HG03520 (cell line): ENCODE data around the gene RBPMS2.

Source experiments
- ATAC-seq: cut with Tn5 transposase; IDR thresholded peaks from one replicate; pipeline ENCODE4 v1.9.1; 2021; ENCODE audit warnings: mild to moderate bottlenecking, moderate library complexity; ENCODE audit not compliant: unreplicated experiment

Gene RBPMS2

DNA sequence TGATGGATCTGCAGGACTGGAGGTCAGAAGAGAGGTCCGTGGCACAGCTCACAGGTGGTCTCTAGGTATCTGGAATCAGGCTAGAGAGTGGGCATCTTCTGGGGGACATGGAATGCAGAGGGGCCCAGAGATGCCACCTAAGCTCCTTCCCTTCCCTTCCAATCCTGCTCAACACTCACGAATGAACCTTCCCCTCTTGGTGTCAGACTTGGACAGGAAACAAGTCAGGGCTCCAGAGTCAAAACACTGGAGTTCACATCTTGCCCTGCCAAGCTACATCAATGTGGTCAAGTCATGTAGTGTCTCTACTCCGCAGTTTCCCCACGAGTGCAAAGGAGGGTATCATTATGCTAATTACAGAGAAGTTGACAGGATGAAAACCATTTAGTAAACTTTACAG, 16.0 kb upstream of the RBPMS2 start:
- ATAC-seq, result no peak

GRCh38 chr15:64783796-64784195, 8.4 kb upstream of the RBPMS2 start:
- no peak for ATAC-seq

- no peak for ATAC-seq
Measured at GRCh38 chr15:64782751-64783150, 7.4 kb upstream of the RBPMS2 start.

- no peak for ATAC-seq
Measured at GRCh38 chr15:64781299-64781698, 5.9 kb upstream of the RBPMS2 start.

DNA sequence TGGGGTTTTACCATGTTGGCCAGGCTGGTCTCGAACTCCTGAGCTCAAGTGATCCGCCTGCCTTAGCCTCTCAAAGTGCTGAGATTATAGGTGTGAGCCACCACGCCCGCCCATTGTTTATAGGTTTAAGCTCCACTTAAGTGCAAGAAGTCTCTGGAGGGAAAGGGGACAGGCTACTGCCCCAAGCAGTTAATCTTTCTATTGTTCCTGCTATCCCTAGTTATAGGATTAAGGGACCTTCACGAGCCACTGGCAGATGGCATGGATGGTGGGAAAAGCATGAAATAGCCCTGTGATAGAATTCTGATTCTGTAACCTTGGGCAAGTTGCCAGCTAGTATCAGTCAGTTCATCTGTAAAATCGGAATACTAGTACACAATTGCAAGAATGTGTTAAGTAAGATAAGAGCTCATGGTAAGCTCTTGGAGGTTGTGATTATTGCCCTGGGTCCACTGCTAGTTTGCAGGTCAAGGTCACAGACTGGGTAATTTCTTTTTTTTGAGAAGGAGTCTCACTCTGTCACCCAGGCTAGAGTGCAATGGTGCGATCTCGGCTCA, 5.3 kb upstream of the RBPMS2 start:
- no peak for ATAC-seq

- ATAC-seq, result no peak
Measured at GRCh38 chr15:64779630-64780029, 4.2 kb upstream of the RBPMS2 start.

GRCh38 chr15:64779024-64779423, 3.6 kb upstream of the RBPMS2 start:
- ATAC-seq, result no peak

DNA sequence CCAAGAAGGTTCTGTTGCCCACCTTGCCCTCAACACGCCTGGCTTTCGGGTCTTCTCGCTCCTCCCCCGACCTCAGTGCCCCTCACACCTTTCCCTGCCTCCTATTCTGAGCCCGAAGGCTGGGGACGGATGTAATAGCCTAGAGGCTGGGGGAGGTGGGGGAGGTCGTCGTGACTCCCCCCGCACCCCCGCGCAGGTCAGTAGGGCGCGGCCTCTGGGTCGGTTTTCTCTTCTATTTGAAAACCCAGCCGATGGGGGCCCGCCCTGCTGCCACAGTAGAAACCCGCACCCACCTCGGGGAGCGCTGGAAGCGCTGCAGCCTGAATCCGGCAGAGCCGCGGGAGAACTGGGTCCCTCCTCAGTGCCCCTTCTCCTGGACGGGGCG, 1.0 kb upstream of the RBPMS2 start:
- ATAC-seq, result no peak

GRCh38 chr15:64774629-64775493, 528 bp downstream of the RBPMS2 start:
- ATAC-seq, result no peak

GRCh38 chr15:64774037-64774628, 1.3 kb downstream of the RBPMS2 start:
- ATAC-seq, result no peak

GRCh38 chr15:64773606-64774005, 1.8 kb downstream of the RBPMS2 start:
- ATAC-seq, result no peak

- no peak for ATAC-seq
Measured at GRCh38 chr15:64772964-64773363, 2.4 kb downstream of the RBPMS2 start.

DNA sequence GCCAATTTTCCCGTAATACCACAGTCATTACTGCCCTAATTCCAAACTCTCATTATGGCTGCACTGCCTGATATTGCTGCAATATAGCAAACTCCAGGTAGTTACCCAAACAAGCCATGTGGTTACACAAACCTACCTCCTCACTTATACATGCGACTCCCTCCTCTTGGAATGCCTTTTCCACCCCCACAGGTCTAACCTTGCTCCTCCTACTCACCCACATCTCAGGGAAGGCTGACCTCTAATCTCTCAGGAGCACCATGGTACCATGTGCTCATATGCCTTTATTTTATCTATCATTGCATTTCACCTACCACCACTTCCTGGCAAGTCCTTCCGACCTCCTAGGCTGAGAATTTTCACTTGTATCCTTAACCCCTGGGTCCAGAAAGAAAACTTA, 2.9 kb downstream of the RBPMS2 start:
- ATAC-seq, result no peak

DNA sequence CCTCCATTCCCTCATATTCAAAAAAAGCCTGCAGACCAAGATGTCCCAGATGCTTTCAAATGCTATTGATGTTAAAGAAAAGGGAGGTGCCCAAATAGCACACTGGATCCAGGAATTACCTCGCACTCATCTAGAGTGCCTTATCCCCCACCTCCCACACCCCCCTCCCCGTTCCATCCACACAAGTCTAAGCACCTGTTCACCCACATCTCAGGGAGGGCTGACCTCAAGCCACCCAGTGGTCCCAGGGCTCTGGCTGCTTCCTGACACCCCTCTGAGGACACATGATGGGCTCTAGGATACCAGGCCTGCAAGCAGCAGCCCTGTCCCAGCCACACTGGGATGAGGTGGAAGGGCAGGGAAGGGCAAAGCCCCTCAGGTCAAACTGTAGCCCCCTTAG, 4.8 kb downstream of the RBPMS2 start:
- ATAC-seq, result no peak

GRCh38 chr15:64767203-64767602, 8.2 kb downstream of the RBPMS2 start:
- ATAC-seq, result no peak

DNA sequence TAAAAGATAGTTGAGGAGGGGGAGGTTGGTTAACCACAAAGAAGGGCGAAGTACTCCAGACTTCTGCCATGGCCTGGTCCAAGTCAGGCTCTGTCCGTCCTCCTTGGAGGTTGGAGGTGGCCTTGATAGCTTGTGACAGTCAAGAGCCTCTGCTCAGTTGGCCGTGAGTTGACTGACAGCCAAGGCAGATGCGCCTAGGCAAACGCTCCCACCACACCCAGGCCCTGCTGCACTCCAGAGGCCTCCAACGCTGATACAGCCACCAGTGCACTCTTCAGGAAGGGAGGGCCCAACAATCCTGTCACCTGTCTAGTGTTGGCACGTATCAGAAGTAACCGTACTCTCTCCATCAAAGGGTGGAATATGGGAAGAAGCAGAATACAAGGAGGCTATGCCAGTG, 9.3 kb downstream of the RBPMS2 start:
- ATAC-seq, result no peak

GRCh38 chr15:64763874-64764273, 11.5 kb downstream of the RBPMS2 start:
- ATAC-seq, result no peak

DNA sequence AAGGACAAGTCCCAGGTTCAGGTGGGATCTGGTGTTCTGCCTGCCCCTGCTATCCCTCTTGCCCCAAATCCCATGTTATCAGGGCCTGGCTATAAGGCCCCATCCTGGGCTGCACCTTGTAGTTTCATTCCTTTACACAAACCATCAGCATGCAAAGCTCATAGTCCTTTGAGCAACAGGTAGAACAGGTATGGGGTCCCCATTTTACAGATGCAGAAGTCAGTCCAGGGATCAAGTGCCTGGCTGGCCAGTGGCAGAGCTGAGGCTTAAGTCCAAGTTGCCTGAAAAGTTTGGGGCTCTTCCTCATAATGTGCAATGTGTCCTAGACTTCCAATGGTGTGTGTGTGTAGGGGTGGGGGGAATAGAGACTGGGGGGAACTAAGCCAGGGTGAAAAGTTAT, 11.9 kb downstream of the RBPMS2 start:
- ATAC-seq, result no peak

DNA sequence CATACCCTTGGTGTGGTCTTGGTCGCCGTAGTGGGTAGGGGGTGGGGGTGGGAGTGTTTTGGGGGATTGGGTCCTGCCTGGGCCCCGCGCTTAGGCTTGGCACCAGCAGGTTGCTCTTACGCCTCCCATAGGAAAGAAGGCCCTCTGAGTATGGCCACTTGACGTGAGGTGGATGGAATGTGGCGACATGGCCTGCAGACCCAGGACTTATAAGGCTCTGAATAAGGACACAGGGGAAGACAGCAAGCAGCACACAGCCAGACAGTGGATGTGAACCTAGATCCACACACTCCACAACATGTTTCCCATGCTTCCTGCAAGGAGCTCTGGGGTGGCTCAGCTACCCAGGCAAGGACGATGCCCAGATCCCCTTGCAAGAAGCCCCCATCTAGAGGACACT, 12.4 kb downstream of the RBPMS2 start:
- no peak for ATAC-seq

GRCh38 chr15:64762546-64762945, 12.8 kb downstream of the RBPMS2 start:
- no peak for ATAC-seq

GRCh38 chr15:64761156-64761555, 14.2 kb downstream of the RBPMS2 start:
- no peak for ATAC-seq

DNA sequence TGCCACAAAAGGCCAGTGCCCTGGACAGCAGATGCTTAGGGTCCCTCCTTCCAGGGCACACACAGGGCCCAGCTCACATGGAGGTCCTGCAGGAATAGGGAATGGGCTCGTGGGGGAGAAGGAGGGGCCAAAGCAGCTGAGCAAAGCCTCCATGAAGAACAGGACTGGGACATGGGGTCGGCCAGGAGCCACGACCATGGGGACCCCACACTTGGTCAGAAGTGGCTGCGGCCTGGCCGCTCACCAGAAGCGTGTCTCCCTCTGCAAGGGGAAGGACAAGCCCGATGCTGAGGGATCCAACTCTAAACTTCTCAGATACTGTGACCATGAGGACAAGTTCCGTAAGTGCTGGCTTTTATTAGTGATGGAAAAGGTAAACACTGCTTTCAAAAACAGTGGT, 15.3 kb downstream of the RBPMS2 start:
- ATAC-seq, result no peak
